Activated CD4-positive, alpha-beta T cell treated with anti-CD3 and anti-CD28 coated beads, Interleukin-2, amount 50 U/mL, for 1 hour (primary cell): ENCODE data around the gene TM9SF3.
"Not testable (repeated sequence)": the region's sequence is repeated elsewhere in the genome, so short reads cannot be mapped to it uniquely, and the experiment has no call there.

Source experiments
- DNase-seq: peaks from one replicate; pipeline ENCODE4 v3.0.0-alpha.2; 2020

The TM9SF3 gene

DNA sequence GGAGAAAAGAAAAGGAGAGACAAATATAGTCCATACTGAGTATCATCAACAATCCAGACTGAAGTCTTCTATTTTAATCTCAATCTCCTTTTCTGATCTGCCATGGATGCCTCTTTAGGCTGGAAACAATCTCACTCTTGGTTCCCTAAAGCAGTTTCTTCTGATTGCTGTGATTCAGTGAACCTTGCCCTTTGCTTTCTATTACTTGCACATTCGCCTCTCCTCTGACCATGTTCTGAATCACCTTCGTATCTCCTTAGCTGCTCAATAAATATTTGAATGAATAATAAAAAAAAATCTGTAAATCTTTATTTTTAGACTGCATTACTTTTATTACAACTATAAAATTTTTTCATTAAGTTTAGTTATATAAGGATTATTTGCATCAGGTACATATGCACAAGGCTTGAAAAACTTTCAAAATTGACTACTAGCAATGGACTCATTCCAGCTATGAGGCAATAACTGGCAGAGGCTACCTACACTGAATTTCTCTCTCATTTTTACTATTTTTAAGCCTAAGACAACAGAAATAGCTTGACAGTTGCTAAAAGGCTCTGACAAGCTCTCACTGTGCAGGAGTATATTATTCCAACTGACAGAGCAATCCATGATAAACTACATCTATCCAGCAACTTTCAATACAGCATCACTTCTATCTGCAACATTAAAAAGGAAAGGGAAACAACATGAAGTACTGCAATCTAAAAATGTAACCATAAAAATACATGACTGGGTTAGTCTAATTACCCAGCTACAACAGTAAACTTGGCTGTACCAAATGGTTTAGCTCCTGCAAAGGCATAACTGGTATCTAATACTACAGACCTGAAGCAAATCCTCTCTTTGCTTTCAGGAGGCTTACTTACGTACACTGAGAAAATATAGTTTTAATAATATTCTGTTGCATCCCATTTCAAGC lies 25.6 kb downstream of the TM9SF3 start:
- no peak for DNase-seq

DNA sequence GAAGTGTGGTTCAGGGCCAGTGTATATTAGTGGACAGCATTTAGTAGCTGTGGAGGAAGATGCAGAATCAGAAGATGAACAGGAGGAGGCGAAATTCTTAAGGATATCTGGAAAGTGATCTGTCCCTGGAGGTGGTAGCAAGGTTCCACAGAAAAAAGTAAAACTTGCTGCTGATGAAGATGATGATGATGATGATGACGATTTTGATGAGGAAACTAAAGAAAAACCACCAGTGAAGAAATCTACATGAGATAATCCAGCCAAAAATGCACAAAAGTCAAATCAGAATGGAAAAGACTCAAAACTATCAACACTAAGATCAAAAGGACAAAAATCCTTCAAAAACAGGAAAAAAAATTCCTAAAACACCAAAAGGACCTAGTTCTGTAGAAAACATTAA lies 26.3 kb downstream of the TM9SF3 start:
- no peak for DNase-seq

DNA sequence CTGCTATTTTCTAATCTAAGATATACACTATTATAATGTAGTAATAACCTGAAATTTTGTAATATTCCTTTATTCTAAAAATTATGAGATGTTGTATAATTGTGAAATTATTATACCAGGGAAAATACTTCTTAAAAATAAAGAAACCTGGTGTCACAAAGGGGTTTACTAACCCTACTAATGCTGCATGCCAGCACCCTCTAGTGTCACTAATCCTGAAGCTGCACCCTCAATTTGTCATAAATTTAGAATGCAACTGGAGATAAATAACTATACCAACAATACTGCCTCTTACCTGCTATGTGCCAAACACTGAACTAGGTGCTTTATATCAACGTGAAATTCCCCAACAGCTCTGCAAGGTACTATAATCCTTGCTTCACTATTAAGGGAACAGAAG lies 30.8 kb downstream of the TM9SF3 start:
- DNase-seq = no peak

DNA sequence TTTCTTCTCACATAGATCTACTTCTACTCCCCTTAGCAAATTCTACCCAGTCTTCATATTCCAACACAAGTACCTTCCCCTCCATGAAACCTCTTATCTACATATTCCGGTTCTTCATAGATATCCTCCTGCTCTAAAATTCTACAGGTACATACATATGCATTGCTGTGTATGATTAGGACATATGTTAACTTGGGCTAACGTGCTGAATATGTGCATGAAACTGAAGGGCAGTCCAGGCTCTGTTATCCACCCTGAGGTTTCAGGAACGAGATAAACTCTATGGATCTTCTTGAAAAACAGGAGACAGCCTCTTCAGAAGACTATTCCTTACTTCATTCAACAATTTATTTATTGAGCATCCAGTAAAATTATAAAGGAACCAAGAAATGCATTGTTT lies 31.5 kb downstream of the TM9SF3 start:
- no peak for DNase-seq

DNA sequence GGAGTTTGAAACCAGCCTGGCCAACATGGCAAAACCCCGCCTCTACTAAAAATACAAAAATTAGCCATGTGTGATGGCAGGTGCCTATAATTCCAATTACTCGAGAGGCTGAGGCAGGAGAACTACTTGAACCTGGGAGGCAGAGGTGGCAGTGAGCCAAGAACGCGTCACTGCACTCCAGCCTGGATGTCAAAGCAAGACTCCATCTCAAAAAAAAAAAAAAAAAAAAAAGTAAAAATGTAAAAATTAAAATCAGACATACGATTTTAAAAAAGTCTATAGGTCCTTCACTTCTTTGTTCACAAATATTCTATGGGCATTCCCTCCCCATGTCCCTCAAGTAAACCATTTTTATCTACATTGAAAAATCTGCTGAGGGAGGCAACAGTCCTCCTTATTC lies 38.2 kb downstream of the TM9SF3 start:
- no peak for DNase-seq

DNA sequence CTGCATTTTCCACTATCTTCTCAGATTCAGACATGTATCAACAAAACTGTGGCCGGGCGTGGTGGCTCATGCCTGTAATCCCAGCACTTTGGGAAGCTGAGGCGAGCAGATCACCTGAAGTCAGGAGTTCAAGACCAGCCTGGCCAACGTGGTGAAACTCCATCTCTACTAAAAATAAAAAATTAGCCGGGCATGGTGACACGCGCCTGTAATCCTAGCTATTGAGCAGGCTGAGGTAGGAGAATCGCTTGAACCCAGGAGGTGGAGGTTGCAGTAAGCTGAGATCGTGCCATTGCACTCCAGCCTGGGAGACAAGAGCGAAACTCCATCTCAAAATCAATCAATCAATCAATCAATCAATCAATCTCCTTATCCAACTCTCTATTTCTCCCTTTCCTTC lies 41.3 kb downstream of the TM9SF3 start:
- not testable (repeated sequence) for DNase-seq

DNA sequence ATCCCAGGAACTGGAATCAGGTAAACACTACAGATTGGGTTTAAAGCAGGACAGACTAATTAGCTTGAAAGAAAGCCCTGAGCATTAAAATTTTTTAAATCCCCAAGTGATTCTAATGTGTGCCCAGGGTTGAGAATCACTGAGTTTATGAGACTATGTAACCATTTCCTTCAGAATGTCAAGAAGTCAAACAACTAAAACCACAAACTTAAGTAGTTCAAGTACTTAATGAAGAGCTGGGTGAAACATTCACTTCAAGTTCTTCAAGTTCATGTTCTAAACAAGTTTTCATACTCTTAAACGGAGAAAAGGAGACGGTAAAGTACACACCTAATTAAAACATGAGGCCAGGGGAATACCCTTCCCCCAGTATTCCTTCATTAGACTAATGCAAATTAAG lies 44.9 kb downstream of the TM9SF3 start:
- no peak for DNase-seq

DNA sequence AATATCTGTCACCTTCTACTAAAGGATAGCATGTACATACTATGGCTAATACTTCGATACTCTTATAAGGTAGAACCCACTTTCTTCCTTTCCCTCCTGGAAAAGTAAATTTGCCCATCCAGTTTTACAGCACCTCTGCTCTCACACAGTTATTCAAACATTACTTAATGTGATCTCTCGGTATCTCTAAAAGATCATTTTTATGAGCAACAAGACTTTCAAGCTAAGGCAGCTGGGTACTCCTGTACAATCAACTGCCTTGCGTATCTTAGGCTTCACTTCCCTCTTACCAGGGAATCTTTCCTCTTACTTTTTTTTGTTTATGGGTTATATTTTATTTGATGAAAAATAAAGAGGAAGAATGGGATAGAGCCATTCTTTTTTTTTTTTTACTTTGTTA lies 46.6 kb downstream of the TM9SF3 start:
- no peak for DNase-seq

DNA sequence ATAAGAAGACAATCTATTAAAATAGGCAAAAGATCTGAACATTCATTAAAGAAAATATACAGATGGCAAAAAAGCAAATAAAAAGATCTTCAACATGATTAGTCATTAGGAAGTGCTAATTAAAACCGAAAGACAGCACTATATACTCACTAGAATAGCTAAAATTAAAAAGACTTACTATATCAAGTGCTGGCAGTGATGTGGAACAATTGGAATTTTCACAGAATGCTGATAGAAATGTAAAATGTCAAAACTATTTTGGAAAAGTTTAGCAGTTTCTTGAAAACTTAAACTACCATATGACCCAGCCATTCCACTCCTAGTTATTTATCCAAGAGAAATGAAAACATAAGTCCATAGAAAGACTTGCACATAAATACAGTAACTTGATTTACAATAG lies 48.1 kb downstream of the TM9SF3 start:
- DNase-seq = no peak

DNA sequence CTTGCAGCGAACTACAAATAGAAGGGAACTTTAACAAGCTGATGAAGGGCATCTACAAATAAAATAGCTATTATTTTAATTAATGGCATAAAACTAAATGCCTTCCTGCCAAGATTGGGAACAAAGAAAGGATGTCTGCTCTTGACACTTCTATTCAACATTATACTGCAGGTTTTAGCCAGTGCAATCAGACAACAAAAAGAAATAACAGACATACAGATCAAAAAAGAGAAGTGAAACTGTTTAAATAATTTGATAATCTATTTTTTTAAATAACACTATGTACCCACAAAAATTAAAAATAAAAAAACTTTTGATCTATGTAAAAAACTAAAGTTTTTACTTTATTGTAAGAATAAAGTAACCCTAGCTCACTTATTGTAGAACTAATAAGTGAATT lies 50.7 kb downstream of the TM9SF3 start:
- no peak for DNase-seq

DNA sequence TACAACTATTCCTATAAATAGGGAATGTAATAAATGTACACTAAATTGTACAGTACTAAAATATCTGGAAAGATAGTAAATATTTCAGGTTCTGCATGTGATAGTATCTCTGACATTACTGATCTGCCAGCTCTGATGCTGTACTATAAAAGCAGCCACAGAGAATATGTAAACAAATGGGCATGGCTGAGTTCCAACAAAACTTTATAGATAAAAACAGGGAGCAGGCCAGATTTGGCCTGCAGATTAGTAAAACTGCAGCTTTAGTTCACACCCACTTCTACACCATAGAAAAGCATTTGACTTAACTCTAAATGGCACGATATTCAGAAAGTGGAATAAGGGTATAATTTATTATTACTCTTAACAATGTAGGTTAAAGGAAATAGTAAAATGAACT lies 54.3 kb downstream of the TM9SF3 start:
- DNase-seq = no peak

DNA sequence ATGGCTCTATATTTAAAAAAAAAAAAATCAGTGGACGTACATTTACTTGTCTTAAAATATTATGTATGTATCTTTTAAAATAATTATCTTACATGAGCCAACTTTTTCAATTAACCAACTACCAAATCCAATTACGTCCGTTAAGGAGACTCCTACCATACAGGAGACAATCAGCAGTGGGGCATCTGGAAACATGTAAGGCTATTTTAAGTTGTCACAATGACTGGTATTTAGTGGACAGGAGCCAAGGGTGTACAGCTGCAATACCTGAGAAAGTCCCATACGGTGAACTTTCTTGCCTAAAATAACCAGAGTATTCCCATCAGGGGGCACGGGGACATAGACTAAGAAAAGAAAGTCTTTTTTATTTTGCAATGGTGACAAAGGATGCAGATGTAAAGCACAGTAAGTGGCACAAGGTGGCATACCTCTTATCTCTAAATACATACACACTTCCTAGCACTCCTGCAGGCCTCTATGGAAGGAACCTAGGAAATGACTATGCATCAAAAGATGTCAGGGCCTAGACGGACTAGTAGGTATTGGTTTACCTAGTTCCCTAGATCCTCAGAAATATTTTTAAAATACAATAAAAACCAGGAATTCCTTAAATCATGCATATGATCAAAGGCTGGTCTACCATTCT lies 57.1 kb downstream of the TM9SF3 start:
- no peak for DNase-seq

DNA sequence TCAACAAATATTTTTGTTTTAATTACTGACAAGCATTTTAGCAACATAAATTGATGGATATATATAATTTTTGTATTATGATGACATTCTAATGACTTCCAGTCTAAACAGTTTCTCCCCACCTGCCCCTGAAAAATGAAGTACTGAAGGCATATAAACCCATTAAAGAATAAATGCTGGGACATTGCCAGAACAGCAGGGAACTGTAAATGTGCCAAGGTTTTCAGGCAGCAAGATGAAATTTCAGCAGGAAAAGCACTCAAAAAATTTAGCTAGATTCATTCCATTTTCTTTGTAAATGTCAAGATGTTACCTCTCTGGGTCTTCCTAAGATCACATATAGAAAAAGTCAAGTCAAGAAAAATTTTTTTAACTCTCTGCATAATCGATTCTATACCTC lies 62.1 kb downstream of the TM9SF3 start:
- DNase-seq = no peak

DNA sequence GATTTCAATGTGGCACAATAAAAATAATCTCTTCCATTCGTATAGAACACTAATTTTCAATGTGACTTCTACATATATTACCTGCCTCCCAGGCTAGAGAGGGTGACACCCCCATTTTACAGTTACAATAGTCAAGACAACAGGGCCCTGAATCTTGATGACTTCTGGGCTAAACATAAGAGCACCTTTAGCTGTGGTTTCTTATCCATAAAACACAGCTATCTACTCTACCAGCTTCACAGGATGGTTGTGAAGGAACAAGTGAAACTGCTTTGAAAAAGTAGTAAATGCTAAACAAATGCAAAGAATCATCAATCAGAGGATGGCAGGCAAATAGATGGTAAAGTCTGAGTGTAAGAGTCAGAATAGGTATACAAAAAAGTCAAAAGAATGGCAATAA lies 69.5 kb downstream of the TM9SF3 start:
- no peak for DNase-seq

DNA sequence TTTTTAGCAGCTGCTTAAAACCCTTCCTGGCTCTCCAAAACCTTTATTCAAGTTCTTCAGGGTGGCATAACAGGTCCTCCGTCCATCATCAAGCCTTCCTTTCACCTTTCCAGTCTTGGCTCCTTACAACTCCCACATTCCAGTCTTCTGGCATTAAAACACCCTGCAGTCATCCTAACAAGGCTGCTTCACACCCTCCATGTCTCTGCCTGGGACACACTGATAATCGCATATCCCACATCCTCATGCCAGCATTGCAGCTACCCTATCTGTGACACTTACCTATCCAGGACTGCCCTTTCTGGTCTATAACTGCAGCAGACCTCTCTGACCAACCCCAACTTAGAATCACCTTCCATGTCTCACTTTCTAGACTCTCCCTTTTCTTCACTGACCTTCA lies 70.5 kb downstream of the TM9SF3 start:
- no peak for DNase-seq

DNA sequence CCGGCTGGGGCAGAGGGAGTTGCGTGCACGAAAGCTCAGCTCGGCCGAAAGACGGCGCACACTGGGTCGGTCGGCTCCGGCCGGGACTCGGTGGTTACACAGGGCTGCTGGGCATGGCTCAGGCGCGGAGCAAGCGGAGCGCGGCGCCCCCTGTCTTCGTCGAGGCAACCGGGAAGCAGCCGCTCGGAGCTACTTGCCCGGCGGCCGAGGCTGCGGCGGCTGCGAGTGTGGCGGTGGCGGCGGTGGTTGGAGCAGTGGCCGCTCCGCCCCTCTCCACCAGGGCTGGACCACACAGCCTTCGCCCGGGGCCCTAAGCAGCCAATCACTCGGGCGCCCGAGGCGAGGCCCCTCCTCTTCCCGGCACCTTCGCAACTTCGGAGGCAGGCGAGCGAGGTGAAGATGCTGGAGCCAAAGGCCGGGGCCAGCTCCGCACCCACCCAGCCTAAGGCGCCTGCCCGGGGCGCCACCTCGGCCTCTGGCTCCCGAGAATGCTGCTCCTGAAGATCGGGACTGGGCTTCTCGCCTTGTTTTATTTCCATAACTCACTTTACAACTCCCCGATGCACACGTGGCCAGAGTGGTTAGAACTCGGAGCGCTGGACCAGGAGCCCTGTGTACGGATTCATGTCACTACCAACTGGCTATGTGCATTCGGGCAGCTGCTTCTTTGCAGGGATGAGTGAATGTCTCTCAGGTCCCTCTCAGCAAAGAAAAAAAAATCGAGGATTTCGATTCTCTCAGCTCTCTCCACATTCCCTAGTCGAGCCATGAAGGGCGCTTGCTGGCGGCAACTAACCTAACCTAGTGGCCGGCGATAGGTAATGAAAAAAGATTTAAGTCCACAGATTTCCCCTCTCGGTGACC lies 72.9 kb downstream of the TM9SF3 start, which contains the start of gene TLL2:
Gene TLL2 (minus strand): TSS at position 229 of the 864 bp plus-strand sequence. CDS start 241 bp downstream, outside the sequence.
- peak; percentile 40 for DNase-seq

DNA sequence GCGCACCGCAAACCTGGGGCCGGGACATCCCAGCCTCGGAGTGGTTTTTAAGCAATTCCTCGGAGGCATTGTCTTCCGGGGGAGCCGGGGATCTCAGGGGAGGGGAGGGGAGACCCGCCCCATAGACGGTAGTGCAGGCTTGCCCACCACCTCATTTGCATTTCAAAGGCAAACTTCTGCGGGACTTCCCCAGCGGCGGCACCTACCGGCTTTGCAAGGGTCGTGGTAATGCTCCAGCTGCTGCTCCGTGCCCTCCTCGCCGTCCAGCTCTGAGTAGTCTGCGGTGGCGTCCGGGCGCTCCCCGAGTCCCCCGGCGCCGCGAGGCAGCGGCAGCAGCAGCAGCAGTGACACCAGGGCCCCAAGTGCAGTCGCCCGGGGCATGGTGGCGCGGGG lies 73.5 kb downstream of the TM9SF3 start:
- DNase-seq = peak; percentile 19

DNA sequence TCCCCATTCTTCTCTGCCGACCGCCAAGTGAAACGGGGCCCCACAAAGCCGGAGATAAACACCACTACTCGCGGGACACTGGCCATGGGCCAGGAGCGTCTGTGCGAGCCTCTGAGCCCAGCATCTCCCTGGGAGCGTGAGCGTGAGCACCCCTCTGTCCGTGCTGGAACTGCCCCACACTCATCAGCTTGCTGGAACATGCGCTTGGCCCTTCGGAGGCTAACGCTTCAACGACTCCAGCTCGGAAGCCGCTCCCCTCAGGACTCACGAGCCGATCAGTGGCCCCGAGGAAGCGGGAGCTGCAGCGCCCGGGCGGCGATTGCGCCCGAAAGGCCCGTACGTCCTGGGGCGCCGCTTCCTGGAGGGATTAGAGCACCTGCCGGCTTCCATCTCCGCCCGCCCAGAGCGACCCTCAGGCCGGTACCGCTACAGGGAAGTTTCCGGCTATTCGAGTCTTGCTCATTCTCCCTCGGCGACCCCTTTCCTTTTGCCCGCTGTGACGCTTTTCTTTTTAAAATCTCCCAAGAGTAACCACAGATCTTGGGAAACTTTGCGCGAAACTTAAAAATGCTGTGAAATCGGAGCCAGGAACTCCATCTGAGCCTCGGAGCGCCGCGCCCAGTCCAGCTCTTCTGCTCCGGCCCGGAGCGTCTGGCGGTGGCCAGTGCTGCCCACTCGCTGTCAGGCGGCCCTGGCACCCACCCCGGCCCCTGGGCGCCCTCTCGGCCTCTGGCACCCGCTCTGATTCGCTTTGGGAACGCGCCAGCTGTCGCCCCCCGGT lies 74.1 kb downstream of the TM9SF3 start:
- no peak for DNase-seq

DNA sequence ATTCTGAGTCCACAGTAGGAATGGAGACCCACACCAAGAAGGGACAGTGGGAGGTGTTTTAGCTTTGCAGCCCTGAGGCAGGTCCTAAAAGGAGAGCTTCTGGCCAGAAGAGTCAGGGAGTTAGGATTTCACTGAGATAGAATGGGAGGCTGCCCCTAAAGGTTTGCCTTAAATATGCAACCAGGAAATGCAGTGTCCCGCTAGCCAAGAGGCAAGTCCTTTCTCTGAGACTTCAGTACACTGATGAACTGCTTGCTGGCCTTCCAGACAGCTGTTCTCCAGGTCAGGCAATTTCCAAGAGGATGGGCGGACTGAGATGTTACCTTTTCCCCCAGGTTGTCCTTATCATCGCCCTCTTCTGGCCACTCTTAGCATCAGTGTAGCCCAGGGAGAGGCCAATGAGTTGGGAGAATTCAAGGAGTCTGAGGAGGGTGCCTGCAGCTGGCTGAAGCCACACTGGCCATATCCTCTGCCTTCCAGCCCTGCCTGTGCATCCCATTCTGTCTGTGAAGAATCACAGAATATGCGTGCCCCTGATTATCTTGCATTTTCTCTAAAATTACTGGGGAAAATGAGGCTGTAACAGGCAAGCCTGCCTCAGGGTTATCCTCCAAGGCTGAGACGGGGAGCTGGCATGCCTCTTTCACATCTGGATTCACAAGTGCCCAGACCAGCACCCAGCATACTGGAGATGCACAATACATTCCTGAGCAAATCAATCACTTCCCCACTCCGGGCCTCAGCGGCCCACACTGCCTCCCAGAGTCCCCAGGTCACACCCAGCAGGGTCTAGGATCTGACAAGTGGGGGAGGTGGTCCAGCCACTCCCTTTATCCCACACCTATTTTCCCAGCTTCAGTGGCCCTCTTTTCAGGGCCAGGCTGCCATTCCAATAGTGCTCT lies 75.5 kb downstream of the TM9SF3 start:
- no peak for DNase-seq

DNA sequence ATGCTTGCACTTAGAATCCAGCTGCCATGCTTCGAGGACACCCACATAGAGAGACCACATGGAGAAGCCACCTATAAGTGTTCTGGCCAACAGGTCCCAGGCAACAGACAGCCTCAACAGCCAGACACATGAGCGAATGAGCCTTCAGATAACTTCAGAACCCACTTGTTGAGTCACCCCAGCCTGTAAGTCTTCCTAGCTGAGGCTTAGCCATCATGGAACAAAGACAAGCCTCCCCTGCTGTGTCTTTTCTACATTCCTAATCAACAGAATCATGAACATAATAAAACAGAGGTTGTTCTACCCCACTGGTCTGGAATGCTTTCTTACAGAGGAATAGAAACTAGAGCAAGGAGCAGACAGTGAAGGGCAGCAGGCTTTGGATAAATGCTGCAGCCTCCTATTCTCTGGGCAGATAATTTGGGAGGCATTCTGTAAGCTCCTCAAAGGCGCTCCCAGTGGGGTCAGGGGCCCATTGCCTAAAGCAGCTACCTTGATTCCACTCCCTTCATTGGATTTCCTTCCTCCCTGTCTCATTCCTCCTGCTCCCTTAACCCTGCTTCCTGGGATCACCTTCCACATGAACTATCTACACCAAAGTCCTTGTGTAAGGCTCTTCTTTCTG lies 77.7 kb downstream of the TM9SF3 start:
- DNase-seq = no peak

DNA sequence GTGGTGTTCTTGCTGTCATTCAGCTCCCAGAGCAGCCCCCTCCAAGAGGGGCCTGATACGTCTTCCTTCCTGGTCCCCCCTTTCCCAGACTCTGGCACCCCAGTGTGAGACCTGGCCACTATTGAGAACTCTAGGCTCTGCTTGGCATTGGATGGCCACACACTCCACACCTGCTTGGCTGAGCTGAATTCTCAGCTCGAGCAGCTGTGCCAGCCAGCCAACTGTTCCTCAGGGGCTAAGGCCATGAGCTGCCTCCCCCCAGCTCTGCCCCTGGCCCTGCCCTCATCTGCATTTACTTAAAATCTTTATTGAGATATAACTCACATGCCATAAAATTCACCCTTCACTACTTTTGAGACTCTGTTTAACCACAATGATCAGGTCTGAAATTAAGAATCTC lies 79.8 kb downstream of the TM9SF3 start:
- DNase-seq = no peak
